ENCODE results near the gene STK32B.

- TF ChIP-seq, protein P1, sequence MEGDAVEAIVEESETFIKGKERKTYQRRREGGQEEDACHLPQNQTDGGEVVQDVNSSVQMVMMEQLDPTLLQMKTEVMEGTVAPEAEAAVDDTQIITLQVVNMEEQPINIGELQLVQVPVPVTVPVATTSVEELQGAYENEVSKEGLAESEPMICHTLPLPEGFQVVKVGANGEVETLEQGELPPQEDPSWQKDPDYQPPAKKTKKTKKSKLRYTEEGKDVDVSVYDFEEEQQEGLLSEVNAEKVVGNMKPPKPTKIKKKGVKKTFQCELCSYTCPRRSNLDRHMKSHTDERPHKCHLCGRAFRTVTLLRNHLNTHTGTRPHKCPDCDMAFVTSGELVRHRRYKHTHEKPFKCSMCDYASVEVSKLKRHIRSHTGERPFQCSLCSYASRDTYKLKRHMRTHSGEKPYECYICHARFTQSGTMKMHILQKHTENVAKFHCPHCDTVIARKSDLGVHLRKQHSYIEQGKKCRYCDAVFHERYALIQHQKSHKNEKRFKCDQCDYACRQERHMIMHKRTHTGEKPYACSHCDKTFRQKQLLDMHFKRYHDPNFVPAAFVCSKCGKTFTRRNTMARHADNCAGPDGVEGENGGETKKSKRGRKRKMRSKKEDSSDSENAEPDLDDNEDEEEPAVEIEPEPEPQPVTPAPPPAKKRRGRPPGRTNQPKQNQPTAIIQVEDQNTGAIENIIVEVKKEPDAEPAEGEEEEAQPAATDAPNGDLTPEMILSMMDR (IDR thresholded peaks at IDR 0.05; ENCODE audit: low read depth, low read length, missing input control): no peak
- TF ChIP-seq MAX (IDR thresholded peaks at IDR 0.05): no peak
- no peak for TF ChIP-seq JUND (IDR thresholded peaks at IDR 0.05)
- TF ChIP-seq ATF3 (IDR thresholded peaks at IDR 0.05): no peak
- TF ChIP-seq ZBTB33 (IDR thresholded peaks at IDR 0.05): no peak
- TF ChIP-seq REST (IDR thresholded peaks at IDR 0.05): no peak
- no peak for TF ChIP-seq RAD21 (IDR thresholded peaks at IDR 0.05)
- no peak for TF ChIP-seq TAF1 (conservative IDR thresholded peaks at IDR 0.05)
- TF ChIP-seq NR2F2 (IDR thresholded peaks at IDR 0.05): no peak
- no peak for TF ChIP-seq SP1 (IDR thresholded peaks at IDR 0.05)
Observed at GRCh38 chr4:5527211-5527610, 475.9 kb downstream of the STK32B start.

Data from liver (tissue), 3 donors.